Fibroblast of lung (primary cell): ENCODE results near the gene ZNRF1. TPM values are rescaled to one million over a fixed set of nuclear protein-coding genes. Genes with fewer than 3 reads are reported as not detected.
A peak's percentile ranks its signal among the peaks of the same experiment; 100 is the strongest.
"Not testable (repeated sequence)": the region's sequence is repeated elsewhere in the genome, so short reads cannot be mapped to it uniquely, and the experiment has no call there.

Source experiments
- DNase-seq, 2 donors: peaks; one replicate each; pipeline versions ENCODE4 v3.0.0 to v3.0.0-alpha.2; 2010; ENCODE audit warnings: low read depth in 2 of 2
- H2AFZ ChIP-seq: 2 replicates; pipeline ENCODE4 v1.5.1; 2012; ENCODE audit warnings: low read length, control low read depth, inconsistent platforms
- H3K27ac ChIP-seq: 2 replicates; pipeline ENCODE4 v1.5.1; 2011; ENCODE audit warnings: low read length, control low read depth; ENCODE audit not compliant: insufficient read depth
- H3K27me3 ChIP-seq: 2 replicates; pipeline ENCODE4 v1.5.1; 2011; ENCODE audit warnings: mild to moderate bottlenecking, low read length; ENCODE audit not compliant: control insufficient read depth, insufficient read depth
- H3K36me3 ChIP-seq: 2 replicates; pipeline ENCODE4 v1.5.1; 2011; ENCODE audit warnings: low read length; ENCODE audit not compliant: control insufficient read depth, insufficient read depth
- H3K4me1 ChIP-seq: 2 replicates; pipeline ENCODE4 v1.5.1; 2011; ENCODE audit warnings: low read length; ENCODE audit not compliant: control insufficient read depth, insufficient read depth; ENCODE audit errors: extremely low read depth
- H3K4me2 ChIP-seq: 2 replicates; pipeline ENCODE4 v1.5.1; 2011; ENCODE audit warnings: low read length, control low read depth; ENCODE audit not compliant: insufficient read depth; ENCODE audit errors: extremely low read depth
- H3K4me3 ChIP-seq, 4 experiments: fragments of 200-600 bp in 1 of 4; sonication (generic) in 1 of 4; replicated peaks in 1 of 4; 2 replicates each; pipeline ENCODE4 v1.5.1; 2011 to 2016; ENCODE audit warnings: low read length in 4 of 4, low read depth in 3 of 4, mild to moderate bottlenecking in 3 of 4, control low read depth in 2 of 4, inconsistent platforms in 1 of 4, mixed read lengths in 1 of 4; ENCODE audit not compliant: insufficient read depth in 1 of 4; ENCODE audit errors: control extremely low read depth in 1 of 4
- H3K79me2 ChIP-seq: 2 replicates; pipeline ENCODE4 v1.5.1; 2012; ENCODE audit warnings: mild to moderate bottlenecking, low read length, inconsistent platforms; ENCODE audit not compliant: control insufficient read depth, insufficient read depth
- H3K9ac ChIP-seq: 2 replicates; pipeline ENCODE4 v1.5.1; 2011; ENCODE audit warnings: mild to moderate bottlenecking, low read length, control low read depth; ENCODE audit not compliant: insufficient read depth
- H3K9me3 ChIP-seq: 2 replicates; pipeline ENCODE4 v1.5.1; 2012; ENCODE audit warnings: low read depth, low read length; ENCODE audit not compliant: control insufficient read depth, insufficient read depth
- H4K20me1 ChIP-seq: 2 replicates; pipeline ENCODE4 v1.5.1; 2011; ENCODE audit warnings: low read length; ENCODE audit not compliant: control insufficient read depth, insufficient read depth; ENCODE audit errors: extremely low read depth
- CTCF ChIP-seq, 2 donors: IDR thresholded peaks in 1 of 2; conservative IDR thresholded peaks in 1 of 2; 1 replicate in 1 of 2; 2 replicates in 1 of 2; pipeline ENCODE4 v1.5.1; 2011 to 2012; ENCODE audit warnings: low read length in 2 of 2, control low read depth in 1 of 2, inconsistent platforms in 1 of 2, low read depth in 1 of 2, mild to moderate bottlenecking in 1 of 2
- EZH2 ChIP-seq: IDR thresholded peaks from 2 replicates; pipeline ENCODE4 v1.5.1; 2012; ENCODE audit warnings: low read length, control low read depth, mild to moderate bottlenecking; ENCODE audit errors: missing control alignments
- polyA plus RNA-seq, 2 donors: library from polyadenylated mRNA; depleted of rRNA in 1 of 2; stranded (reverse) in 1 of 2; unstranded in 1 of 2; fragments of >200 nt; gene quantifications; 2 replicates each; pipeline ENCODE4 v1.2.1, GENCODE V29; 2011 to 2012; ENCODE audit warnings: missing spikeins in 1 of 2
- total RNA-seq: library from RNA; depleted of rRNA; stranded (reverse); fragments of >200 nt; gene quantifications from 2 replicates; pipeline ENCODE4 v1.2.1, GENCODE V29; 2014

Gene ZNRF1
- total and polyA plus RNA-seq, 2 donors (not counting 1 experiment from before 2014, with no cell fraction given), result 21.0 to 21.1 TPM

DNA sequence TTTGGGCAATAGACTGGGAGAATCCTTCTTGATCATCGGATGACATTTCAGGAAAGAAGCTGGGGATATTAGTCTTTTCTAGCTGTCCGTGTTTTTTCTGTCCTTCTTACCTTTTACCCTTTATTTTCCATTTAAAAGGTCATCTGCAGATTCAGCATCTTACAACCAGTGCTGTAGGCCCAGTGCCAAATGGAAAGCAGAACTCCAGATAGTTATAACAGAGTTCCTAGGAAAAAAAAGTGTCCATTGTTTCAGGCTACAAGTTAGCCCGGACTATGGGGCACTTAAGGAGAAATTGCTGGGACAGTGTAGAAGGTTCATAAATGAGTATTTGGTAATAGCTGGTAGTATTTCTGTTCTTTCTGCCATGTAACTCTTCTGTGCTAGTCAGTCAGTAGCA lies 89.4 kb downstream of the ZNRF1 start:
- Histone ChIP-seq H3K4me2 (peak overlapping the region; percentile 92), H3K79me2 (peaks cover 13% of the 10 kb centered on the region), H3K27me3 (no peaks in the 10 kb centered on the region), H2AFZ (no peak overlapping the region), H3K27ac (no peak overlapping the region), H3K9me3 (no peaks in the 10 kb centered on the region), H3K4me1 (peaks cover 15% of the 10 kb centered on the region), H3K4me3 (peak overlapping the region in 1 of 4 experiments; percentile 50), H4K20me1 (no peaks in the 10 kb centered on the region), H3K36me3 (no peaks in the 10 kb centered on the region), H3K9ac (no peak overlapping the region)
- TF ChIP-seq EZH2 (no peak), CTCF (conservative IDR thresholded peaks at IDR 0.05 in 1 of 2, IDR thresholded peaks at IDR 0.05 in 1 of 2; ENCODE audit: low read depth in 1 of 2, low read length in 2 of 2) (no peak)
- no peak for DNase-seq

DNA sequence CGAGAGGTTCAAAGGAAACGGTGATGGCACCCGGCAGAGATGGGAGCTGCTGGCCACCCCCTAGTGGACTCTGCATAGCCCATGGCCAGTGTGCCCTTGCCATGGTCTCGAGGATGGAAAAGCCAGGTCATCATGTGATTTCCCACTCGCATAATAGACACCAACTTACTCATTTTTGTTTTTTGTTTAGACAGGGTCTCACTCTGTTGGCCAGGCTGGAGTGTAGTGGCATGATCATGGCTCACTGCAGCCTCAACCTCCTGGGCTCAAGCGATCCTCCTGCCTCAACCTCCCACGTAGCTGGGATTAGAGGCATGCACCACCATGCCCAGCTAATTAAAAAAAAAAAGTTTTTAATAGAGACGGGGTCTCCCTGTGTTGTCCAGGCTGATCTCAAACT lies 90.1 kb downstream of the ZNRF1 start:
- no peak for DNase-seq
- H3K36me3 ChIP-seq, result no peaks in the 10 kb centered on the region
- no peak overlapping the region for H3K4me2 ChIP-seq
- H3K4me3 ChIP-seq, result no peak overlapping the region
- no peak overlapping the region for H2AFZ ChIP-seq
- peaks cover 13% of the 10 kb centered on the region for H3K79me2 ChIP-seq
- TF ChIP-seq EZH2 (no peak), CTCF (conservative IDR thresholded peaks at IDR 0.05 in 1 of 2, IDR thresholded peaks at IDR 0.05 in 1 of 2; ENCODE audit: low read depth in 1 of 2, low read length in 2 of 2) (no peak)
- H3K27ac ChIP-seq, result no peak overlapping the region
- no peaks in the 10 kb centered on the region for H3K9me3 ChIP-seq
- H3K4me1 ChIP-seq, result peaks cover 15% of the 10 kb centered on the region
- H4K20me1 ChIP-seq, result no peaks in the 10 kb centered on the region
- H3K27me3 ChIP-seq, result no peaks in the 10 kb centered on the region
- H3K9ac ChIP-seq, result no peak overlapping the region

- H3K4me1 ChIP-seq, result peaks cover 15% of the 10 kb centered on the region
- no peak overlapping the region for H3K4me3 ChIP-seq
- H3K27ac ChIP-seq, result no peak overlapping the region
- no peak for DNase-seq
- H4K20me1 ChIP-seq, result no peaks in the 10 kb centered on the region
- H3K9me3 ChIP-seq, result no peaks in the 10 kb centered on the region
- no peak overlapping the region for H3K4me2 ChIP-seq
- no peaks in the 10 kb centered on the region for H3K27me3 ChIP-seq
- no peak overlapping the region for H2AFZ ChIP-seq
- H3K9ac ChIP-seq, result no peak overlapping the region
- no peak for TF ChIP-seq EZH2
- TF ChIP-seq CTCF (conservative IDR thresholded peaks at IDR 0.05 in 1 of 2, IDR thresholded peaks at IDR 0.05 in 1 of 2; ENCODE audit: low read depth in 1 of 2, low read length in 2 of 2), result no peak
- H3K36me3 ChIP-seq, result no peaks in the 10 kb centered on the region
- H3K79me2 ChIP-seq, result peaks cover 13% of the 10 kb centered on the region
These were observed 90.8 kb downstream of the ZNRF1 start for GRCh38 chr16:75089486-75090202.

GRCh38 chr16:75090899-75091298 lies 92.1 kb downstream of the ZNRF1 start:
- not testable (repeated sequence) for H3K4me2 ChIP-seq, H3K36me3 ChIP-seq, DNase-seq, H2AFZ ChIP-seq, H3K4me3 ChIP-seq, H3K27ac ChIP-seq, H3K27me3 ChIP-seq, H4K20me1 ChIP-seq, H3K9ac ChIP-seq, H3K9me3 ChIP-seq
- Histone ChIP-seq H3K4me1 (peaks cover 15% of the 10 kb centered on the region), H3K79me2 (peaks cover 13% of the 10 kb centered on the region)

GRCh38 chr16:75091619-75092018 lies 92.8 kb downstream of the ZNRF1 start:
- not testable (repeated sequence) for H4K20me1 ChIP-seq

More at GRCh38 chr16:75091619-75092018, 92.8 kb downstream of the ZNRF1 start:
- not testable (repeated sequence) for H3K27ac ChIP-seq, H3K27me3 ChIP-seq, H3K4me2 ChIP-seq, H3K9me3 ChIP-seq, H3K36me3 ChIP-seq, H2AFZ ChIP-seq, H3K4me1 ChIP-seq, H3K9ac ChIP-seq, H3K4me3 ChIP-seq
- peak in 1 of 2 donors; percentile 36 for DNase-seq
- H3K79me2 ChIP-seq, result peaks cover 13% of the 10 kb centered on the region
